Measurements from ENCODE around the gene CAPN8.

Gene CAPN8

DNA sequence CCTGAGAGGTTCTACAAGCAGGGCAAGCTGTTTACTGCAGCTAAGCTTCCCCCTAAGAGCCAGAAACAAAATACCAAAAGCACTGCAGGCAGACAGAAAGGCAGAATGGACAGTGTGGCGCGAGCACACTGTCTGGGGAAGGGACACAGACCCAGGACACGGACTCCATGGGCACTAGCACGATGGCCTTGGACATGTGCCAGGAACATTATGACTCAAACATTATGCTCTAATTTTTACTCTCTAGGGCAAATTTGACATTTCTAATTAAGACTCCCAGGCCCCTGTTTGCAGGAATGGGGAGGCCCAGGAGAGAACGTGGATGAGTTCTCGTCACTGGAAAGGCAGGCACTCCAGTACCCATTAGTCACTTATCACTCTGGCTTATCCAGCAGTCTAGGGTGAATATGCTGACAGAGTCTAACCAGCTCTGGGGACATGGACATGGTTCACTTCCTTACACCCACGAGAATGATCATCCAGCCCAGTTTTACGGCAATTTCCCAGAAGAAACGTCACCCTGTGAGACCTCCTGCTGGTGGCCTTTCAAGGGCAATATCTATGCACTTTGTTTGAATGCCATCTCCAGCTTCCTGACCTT lies 45.1 kb downstream of the CAPN8 start:
- no peak for DNase-seq (ENCODE audit: insufficient read length, low spot score)
- FAIRE-seq = no peak

DNA sequence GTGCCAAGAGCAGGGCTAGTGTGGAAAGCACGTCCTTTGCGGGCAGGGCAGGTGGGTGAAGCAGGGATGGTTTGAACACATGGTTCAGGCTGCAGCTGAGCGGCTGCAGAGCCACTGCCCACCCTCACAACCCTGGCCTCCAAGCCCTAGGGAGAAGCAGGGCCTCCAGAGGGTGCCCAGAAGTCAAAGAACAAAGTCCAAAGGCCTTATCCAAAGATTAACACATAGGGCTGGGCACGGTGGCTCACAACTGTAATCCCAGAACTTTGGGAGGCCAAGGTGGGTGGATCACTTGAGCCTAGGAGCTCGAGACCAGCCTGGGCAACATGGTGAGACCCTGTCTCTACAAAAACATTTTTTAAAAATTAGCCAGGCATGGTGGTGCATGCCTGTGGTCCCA lies 46.8 kb downstream of the CAPN8 start:
- DNase-seq (ENCODE audit: insufficient read length, low spot score) (no peak), FAIRE-seq (no peak)

DNA sequence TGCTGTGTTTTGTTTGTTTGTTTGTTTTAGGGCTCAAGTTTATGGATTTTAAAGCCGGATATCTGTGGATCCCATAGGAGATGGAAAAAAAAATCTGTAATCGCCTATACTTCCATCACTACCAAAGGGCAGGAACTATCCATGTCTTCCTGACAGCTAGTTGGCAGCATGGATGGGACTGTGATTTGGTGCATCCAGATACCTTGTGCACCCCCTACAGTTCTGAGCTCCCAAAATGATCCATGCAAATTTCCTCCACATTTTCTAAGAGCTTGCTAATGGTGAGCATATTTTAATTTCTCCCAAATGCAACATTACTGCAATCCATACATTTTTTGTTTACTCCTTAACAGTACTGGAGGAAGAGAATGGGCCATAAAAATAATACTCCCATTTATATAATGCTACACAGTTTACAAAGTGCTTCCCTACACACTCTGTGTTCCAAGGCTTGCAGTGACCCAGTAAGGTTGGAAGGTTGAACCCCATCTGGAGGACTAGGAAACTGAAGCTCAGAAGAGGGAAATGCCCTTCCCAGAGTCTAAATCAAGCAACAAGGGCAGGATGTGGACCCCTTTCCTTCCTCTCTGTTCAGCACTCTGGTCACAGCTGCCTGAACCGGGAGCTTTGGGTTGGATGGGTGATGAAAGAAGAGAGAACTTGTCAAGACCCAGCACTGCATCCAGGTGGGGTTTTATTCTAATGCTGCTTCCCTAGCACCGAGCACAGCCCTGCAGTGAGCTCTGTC lies 48.0 kb downstream of the CAPN8 start:
- FAIRE-seq (no peak), DNase-seq (ENCODE audit: insufficient read length, low spot score) (no peak)

DNA sequence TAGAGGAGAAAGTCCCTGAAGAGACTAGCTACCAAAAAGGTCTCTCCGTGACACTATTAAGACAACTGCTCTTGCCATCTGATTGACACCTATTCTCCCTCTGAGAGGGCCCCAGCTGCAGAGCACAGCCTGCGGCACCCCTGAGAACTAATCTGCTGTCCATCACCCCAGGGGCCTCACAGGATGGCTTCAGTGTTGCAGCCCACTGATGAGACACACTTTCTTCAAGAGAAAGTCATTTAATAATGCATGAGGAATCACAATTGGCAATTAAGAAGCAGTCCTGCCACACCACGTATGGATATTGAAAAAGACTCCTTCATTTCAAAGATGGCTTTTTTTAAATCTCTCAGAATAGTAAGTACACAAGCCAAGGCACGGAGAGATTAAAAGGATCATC lies 48.9 kb downstream of the CAPN8 start:
- FAIRE-seq (no peak), DNase-seq (ENCODE audit: insufficient read length, low spot score) (no peak)

DNA sequence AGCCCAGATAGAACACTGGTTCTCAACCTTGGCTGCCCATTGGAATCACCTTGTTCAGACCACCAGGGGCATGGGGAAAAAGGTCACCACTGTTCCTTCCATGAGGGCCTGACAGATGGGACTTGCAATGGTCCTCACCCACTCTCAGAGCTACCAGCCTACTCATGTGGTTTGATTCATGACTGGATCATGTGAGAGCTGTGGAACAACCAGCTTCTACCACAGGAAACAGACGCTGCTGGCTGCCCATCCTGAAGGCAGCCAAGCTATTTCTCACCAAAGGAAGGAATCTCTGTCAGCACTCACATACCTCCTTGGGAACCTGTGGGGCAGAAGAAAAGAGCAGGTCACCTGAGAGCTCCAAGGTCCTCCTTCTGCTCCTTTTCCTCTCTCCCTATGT lies 53.6 kb downstream of the CAPN8 start:
- no peak for FAIRE-seq
- no peak for DNase-seq (ENCODE audit: insufficient read length, low spot score)

DNA sequence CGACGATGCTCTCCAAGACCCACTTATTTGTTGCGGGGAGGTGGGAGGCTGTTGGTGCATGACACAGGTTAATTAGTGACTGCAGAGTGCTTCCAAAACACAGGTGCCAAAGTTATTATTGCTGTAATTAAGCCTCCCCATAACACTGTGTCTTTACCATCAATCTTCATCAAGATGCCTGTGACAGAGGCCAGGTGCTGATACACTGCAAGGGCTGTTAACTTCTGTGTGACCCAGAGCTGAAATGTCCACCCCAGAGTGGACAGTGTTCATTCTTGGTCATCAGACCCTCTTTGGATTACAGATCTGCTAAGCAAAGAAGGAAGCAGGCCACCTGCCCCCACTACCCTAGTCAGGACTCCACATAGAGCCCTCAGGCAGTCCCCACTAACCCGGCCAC lies 55.5 kb downstream of the CAPN8 start:
- no peak for DNase-seq (ENCODE audit: insufficient read length, low spot score)
- no peak for FAIRE-seq

DNA sequence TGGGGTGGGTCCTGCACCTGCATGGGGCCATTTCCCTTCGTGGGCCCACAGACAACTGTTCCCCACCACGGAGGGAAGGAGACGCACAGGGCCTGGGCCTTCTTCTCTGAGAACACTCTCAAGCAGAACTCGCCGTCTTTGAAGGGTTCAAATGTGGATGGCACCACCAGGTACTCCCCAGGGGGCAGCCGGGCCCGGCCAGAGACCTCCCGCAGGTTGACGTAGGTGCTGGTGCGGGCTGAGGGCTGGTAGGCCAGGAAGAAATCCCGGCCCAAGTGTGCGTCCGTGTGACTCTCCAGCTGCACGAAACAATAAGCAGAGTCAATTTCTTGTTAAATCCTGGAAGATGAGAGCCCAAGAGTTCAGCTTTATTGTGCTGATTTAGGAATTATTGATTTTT lies 56.4 kb downstream of the CAPN8 start:
- no peak for FAIRE-seq

DNA sequence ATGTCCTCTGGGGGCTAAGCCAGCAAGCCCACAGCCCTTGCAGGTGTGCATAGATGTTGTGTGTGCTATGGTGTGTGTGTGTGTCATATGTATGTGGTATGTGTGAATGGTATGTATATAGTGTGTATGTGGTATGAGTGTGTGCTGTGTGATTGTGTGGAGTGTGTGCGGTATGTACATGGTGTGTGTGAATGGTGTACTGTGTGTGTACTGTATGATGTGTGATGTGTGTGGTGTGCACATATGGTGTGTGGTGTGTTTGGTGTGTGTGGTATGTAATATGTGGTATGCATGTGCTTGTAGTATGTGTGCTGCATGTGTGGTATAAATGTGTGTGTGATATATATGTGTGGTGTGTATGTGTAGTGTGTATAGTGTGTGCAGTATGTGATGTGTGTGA lies 107.0 kb downstream of the CAPN8 start:
- FAIRE-seq (no peak), DNase-seq (ENCODE audit: insufficient read length, low spot score) (no peak)

More for the DNA sequence above, 56.4 kb downstream of the CAPN8 start:
- no peak for DNase-seq (ENCODE audit: insufficient read length, low spot score)

DNA sequence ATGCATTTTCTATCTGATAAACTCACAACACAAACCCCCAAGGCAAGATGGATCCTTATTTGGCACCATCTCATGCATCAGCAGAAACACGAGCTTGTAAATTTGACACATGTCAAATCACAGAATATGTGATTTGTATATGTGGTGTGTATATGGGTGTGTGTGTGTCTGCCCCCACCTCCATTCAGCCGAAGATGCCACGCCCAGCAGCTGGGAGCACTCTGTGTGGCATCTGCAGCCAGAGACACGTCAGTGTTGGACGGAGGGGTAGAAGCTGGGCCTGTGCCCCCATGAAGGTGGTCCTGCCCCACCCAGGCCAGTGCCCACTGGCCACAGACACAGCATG lies 108.4 kb downstream of the CAPN8 start:
- DNase-seq (ENCODE audit: insufficient read length, low spot score) (no peak), FAIRE-seq (no peak)

DNA sequence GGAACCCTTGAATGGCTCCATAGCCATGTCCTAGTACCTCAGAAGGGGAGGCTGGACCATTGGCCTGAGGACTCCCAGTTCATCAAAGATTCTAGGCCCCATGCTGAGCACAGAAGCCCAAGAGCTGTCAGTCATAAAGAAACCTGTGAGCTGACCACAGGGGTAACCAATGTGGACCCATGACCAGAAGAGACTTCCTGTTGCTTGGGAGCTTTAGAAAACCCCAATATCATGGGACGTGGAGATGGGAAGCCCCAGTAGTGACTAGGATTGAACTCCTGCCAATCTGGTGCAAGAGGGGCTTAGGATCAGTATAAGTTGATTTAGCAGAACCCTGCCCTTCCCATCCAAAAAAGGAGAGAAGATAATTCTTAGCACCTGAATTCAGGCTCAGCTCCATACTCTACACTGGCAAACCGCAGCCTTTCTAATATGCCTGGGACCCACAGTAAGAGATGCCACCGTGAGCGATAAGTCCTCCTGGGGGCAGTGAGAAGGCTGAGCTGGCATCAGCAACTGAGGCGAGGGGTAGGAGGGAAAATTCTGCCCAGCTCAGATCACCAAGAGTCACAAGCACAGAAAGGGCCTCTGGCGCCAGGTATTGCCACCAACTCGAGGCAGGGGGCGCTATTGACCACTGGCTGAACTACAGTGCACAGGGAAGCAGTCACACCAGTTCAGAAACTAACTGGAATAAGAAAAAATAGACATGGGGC lies 108.9 kb downstream of the CAPN8 start:
- FAIRE-seq (no peak), DNase-seq (ENCODE audit: insufficient read length, low spot score) (peak; percentile 18)

DNA sequence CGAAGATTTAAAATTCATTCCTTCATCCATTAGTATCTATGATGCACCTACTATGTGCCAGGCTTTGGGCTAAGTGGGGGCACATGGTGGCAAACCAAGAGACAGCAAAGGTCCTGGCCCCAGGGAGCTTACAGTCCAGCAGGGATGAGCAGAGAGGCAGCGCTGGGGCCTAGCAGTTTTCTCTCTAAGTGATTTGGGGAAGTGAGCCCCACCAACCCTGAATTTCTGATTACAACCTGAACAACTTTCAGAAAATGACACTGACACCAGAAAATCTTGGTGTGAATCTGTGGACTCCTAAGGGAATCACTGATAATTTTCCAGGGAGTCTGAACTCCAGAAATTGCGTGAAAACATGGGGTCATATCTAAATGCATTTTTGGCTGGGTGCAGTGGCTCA lies 111.5 kb downstream of the CAPN8 start:
- FAIRE-seq = no peak
- DNase-seq (ENCODE audit: insufficient read length, low spot score) = no peak

DNA sequence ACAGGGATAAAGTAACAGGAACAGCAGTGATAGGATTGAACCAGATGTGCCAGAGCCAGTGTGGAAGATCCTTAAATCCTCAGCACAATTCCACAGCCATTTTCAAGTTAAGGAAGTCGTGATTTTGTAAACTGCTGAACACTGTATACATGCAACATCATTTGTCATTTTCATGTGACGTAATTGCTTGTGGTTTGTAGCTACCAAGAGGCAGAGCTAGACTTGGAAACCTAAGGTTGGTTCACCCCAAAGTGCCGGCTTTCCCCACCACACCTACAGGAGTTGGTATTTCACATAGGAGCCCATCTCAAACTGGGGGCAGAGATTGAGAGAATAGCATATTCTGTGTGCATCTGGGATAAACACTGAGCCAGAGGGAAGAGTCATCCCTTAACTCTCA lies 113.9 kb downstream of the CAPN8 start:
- DNase-seq (ENCODE audit: insufficient read length, low spot score) (no peak), FAIRE-seq (no peak)

DNA sequence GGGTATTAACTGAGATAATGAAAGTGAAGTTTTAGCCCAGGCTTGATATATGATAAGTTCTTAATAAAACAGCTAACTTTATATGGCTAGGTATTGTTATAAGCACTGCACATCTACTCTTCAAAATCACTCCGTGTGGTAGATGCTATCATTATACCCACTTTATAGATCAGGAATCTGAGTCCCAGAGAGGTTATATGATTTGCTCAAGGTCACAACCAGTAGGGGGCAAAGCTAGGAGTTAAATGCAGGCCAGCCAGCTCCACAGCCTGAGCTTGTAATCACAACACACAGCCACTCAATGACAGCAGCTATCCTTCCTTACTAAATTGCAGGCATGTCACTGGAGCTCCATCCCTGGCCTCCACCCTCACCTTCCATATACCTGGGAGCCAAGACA lies 115.8 kb downstream of the CAPN8 start:
- no peak for DNase-seq (ENCODE audit: insufficient read length, low spot score)

DNA sequence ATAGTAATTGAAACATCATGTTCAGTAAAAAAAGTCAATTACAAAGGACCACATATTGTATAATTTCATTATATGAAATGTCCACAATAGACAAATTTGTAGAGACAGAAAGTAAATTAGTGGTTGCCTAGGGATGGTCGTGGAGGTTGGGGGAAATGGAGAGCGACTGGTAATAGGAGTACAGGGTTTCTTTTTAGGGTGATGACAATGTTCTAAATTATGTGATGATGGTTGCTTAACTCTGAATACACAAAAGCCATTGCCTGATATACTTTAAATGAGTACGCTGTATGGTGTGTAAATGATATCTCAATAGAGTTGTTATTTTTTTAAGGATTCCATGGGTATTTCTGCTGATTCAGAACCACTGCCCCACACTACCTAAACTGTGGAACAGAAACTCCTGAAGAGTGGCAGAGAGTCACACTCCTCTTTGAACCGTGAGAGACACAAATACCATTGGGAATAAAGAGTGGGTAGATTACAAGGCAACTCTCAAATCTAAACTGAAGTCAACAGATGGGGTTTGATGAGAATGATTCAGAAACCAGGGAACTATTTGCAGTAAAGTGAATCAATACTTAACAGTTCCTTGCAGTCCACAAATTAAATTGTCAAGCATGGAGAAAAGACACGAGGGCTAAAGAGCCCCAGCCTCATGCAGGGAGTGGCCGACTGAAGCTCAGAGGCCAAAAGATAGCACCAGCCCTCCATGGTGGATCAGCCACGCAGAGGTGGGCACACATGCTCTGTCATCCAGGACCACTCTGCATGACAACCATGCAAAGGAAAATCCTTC lies 118.0 kb downstream of the CAPN8 start:
- DNase-seq (ENCODE audit: insufficient read length, low spot score) (no peak), FAIRE-seq (no peak)

More for the DNA sequence above, 115.8 kb downstream of the CAPN8 start:
- FAIRE-seq = peak; percentile 47

DNA sequence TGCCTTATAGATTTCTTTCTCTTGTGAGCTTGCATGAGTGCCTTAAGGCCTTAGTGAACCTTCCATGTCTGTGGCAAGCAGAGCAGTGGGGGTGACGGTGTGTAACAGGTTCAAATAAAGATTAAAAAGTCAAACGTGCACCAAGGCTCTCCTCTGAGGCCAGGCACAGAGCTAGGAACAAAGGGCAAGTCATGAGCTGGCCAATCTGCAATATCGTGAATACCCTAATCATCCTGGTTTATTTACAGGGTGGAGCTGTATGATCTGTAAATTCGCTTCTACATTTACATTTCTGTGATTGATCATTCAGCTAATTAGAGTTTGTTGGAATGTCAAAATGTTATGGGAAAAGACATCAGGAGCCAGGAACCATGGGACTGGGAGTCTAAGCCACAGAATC lies 120.2 kb downstream of the CAPN8 start:
- no peak for FAIRE-seq
- no peak for DNase-seq (ENCODE audit: insufficient read length, low spot score)

DNA sequence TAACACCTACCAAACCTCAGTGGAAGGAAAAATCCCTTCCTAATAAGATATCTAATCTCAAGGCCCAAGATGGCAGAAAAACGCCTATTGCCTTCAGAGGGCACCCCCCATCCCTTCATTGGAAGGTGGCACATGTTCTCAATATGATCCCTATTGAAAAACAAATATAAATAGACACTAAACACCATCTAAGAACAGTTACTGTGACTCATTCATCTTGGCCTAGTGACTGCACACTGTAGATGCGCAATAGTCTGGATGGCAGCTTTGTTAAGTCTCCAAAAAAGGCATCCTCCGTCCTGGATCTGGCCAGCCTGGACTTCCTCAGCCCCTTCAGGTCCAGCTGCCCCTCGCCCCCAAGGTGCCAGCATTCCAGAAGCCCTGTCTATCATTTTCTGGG lies 121.9 kb downstream of the CAPN8 start:
- DNase-seq (ENCODE audit: insufficient read length, low spot score) = no peak
- FAIRE-seq = no peak

DNA sequence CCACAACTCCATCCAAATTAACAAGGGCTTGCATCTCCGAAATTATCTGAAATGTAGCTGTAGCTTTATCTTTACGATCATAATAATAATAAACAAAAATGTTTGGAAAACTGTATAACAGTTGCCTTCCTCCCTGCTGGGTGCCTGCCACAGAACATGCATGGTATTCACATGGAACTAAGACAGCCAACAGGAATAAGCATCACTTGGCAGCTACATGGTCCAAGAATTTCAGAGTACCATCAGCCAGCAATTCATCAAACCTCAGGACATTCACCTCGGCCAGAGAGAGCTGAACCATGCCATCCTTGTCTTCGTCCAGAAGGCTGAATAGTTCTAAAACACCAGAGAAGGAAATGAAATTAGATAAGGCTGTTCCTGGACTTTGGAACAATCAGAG lies 122.7 kb downstream of the CAPN8 start:
- DNase-seq (ENCODE audit: insufficient read length, low spot score) = no peak
- no peak for FAIRE-seq

DNA sequence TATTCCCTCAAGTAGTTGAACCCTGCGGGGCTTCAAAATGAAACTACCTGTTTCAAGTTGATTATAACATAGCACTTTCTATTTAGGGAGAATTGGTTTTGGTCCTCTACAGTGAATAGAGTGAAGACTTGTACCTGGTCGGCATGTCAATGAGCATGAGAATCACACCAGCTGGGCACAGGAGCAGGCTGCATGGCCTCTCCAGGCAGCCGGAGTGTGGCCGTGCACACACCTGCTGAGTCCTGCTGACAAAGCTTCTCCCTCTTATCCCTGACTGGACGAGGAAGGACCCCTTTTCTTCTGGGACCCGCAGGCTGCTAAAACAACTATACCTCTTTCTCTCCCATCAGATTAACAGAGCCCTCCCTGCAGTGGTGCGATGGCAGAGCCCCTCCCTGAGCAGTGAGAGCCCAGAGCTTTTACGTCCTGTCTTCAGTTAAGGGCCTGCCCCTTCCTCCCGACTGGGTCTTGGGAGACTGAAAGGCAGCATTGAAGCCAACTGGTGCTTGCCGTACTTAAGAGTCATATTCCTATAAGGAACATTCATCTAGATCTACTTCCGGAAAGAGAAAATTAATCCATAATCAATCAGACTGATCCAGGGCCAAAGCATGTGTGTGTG lies 124.9 kb downstream of the CAPN8 start:
- FAIRE-seq = no peak
- DNase-seq (ENCODE audit: insufficient read length, low spot score) = no peak

DNA sequence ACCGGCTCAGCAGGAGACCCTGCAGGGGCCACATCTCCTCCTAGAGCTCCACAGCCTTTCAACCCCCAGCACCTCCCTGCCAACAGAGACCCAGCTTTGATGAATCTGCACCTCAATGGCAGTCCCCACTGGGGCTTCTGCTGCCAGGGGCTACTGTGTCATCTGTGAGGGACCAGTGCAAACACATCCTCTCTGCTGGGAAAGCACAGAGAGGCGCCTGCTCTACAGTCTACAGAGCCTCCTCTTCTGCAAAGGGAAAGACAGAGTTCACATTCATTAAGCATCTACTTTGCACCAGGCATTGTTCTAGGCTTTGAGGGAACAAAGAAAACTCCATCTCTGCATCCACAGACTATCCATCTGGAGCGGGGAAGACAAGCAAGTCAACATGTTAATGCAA lies 125.8 kb downstream of the CAPN8 start:
- DNase-seq (ENCODE audit: insufficient read length, low spot score) = no peak
- FAIRE-seq = no peak

DNA sequence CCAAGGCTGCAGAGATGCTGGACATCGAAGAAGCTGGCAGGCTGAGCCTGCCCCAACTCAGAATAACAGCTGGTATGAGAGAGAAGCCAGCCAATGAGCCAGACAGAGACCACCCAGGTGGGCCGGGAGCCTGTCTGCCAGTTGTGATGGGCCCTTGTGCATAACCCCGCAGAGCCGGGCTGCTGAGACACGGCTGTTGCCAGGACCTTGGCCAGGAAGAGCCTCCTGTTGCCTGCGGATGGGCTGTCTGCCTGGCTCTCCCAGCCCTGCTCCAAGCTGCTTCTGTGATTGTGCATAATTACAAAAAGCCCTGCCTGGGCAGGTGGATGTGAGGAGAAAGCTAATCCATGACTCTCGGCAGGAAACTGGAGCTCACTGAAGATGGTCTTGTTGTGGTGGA lies 126.5 kb downstream of the CAPN8 start:
- FAIRE-seq = no peak

DNA sequence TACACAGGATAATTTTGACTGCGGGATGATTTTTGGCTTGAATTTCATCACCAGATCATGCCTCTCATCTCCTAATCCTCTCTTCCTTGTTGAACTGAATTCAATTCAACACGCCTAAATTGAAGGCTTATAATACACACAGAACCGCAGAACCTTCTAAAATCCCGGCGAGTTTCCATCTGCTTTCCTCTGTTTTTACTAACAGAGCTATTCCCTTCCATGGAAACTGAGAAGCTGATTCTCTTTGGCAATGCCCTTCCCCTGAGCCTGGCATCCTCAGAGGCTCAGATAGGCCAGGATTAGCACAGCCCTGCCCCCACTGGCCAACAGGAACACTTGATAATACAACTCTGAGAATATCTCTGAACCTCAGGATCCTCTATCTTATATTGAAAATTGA lies 130.2 kb downstream of the CAPN8 start:
- no peak for FAIRE-seq

More for the DNA sequence above, 126.5 kb downstream of the CAPN8 start:
- DNase-seq (ENCODE audit: insufficient read length, low spot score) = no peak

More for the DNA sequence above, 130.2 kb downstream of the CAPN8 start:
- DNase-seq (ENCODE audit: insufficient read length, low spot score) = no peak
